ENCODE data around the gene BGN.

Gene BGN

DNA sequence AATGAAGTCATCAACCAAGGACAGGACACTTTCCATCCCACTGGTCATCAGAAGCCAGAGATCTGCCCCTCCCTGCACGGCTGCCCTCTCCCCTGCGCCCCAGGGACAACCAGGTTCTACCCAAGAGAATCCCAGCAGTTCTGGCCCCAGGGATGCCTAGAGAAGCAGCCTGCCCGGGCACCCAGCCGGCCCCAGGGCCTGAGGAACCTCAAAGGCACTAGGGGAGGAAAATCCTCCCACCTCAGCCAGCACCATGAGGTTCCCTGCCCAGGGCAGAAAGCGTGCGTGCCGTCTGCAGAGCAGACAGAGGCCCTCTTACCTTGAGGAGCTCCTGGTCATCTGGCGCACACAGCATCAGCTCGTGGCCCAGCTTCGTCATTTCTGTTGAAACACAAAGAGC lies 32.5 kb upstream of the BGN start:
- no peak for DNase-seq

GRCh38 chrX:153463031-153463430 lies 31.7 kb upstream of the BGN start:
- no peak for DNase-seq

DNA sequence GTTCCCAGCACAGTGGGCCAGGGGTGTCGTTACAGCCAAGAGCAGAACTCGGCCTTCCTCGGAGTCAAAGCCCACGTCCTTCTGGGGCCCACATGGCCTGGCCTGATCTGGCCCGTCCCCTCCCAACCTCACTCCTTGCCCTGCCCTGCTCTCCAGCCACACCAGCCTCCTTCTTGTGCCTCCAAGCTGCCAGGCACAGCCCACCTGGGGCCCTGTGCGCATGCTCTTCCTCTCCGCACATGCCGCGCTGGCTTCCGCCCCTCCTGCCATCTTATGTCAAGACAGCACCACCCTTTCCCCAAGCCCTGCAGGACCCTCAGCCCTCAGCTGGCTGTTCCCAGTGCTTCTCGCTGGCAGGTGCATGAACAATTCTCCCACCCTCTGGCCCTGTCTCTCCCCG lies 31.2 kb upstream of the BGN start:
- DNase-seq: no peak

GRCh38 chrX:153464116-153464515 lies 30.7 kb upstream of the BGN start:
- no peak for DNase-seq

- DNase-seq: no peak
Observed at GRCh38 chrX:153465691-153466380, 28.9 kb upstream of the BGN start.

GRCh38 chrX:153468008-153468580 lies 26.7 kb upstream of the BGN start:
- no peak for DNase-seq

GRCh38 chrX:153469811-153470410 lies 24.9 kb upstream of the BGN start:
- DNase-seq: no peak

GRCh38 chrX:153470411-153471363 lies 24.1 kb upstream of the BGN start, which contains the start of gene HAUS7:
HAUS7 (minus strand) TSS chrX:153470576; CDS start chrX:153470557, 19 bp downstream.
- peak; percentile 72 for DNase-seq

- DNase-seq: no peak
Observed at GRCh38 chrX:153471663-153472280, 23.0 kb upstream of the BGN start.

DNA sequence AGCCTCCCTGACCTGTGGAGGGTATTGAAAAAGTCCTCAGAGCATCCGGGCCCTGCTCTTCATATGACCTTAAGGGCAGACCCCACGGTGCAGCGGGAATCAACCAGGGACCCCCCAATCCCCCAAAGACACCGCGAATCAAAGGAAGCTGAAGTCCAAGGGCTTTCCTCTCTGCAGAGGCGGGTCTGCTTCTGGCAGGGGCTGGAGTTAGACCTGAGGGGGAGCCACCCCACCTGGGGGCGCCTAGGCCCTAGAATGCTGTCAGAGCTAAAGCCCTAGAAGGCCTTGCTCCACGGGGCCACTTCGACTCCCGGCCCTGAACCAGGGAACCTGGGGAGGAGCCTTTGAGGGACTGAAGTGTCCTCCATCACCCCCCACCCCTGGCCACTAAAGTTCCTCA lies 21.7 kb upstream of the BGN start:
- DNase-seq: no peak

DNA sequence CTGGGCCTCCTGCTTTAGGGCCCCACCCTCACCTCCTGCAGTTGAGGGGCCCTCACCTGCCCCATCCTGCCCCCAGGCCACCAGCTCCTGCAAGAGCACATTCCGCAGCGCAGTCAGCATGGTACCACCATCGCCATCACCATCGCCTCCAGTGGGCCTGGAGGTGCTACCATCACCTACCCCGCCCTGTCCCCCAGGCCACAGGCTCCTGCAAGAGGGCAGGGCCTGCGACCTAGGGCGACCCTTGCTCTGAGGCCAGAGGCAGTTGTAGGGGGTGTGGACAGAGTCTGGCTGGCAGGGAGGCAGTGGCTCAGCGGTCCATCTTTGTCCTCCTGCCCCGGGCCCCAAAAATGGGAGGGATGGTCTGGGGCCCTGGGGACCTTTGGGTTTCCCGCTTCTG lies 20.5 kb upstream of the BGN start:
- no peak for DNase-seq

DNA sequence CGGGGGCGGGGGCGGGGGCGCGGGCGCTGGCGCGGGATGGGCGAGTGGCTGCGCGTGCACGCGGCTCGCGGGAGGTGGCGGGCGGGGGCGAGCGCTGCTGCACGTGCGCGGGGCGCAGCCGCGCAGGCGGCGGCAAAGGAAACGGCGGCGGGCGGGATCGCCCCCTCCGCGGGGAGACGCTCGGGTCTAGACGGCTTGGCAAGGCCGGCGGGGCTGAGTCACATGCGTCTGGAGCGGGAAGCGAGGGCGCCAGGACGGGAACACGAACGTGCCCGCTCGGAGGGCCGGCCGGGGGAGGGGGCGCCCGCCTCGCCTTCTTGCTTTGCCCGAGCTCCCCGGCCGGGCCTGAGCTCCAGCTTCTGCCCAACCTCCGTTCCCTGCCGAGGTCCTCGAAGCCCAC lies 20.1 kb upstream of the BGN start:
- DNase-seq: no peak

- DNase-seq: no peak
Observed at GRCh38 chrX:153475271-153475670, 19.5 kb upstream of the BGN start.

- DNase-seq: no peak
Observed at GRCh38 chrX:153475751-153476281, 19.0 kb upstream of the BGN start.

DNA sequence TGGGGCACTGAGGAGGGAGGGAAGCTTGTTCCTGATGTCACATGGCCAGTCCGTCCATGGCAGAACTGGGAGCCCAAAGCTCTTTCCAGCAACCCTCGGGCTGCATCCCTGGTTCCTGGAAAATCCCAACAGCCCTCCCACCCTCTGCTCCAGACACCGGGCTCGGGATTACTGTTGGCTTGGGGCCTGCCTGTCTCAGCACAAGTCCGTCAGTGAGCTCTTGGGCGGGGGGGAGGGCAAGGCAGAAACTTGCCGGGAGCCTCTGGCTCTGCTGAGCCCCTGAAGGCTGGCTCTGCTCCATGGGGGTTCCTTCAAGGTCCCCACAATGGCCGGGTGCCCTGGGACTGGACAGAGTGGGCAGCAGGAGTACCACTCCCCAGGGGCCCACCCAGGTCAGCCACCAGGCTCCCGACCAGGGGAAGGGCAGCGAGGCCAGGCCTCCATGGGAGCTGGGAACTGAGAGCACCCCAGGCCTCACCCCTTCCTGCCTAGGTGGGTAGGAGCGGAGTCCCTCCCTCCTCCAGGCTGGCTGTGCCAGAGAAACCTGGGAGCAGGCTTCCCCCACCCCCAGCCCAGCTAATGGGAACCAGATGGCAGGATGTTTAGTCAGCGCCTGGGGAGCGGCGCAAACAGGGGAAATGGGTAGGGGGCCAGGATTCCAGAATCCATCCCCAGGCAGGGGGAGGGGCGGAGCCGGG lies 18.0 kb upstream of the BGN start:
- DNase-seq: no peak

DNA sequence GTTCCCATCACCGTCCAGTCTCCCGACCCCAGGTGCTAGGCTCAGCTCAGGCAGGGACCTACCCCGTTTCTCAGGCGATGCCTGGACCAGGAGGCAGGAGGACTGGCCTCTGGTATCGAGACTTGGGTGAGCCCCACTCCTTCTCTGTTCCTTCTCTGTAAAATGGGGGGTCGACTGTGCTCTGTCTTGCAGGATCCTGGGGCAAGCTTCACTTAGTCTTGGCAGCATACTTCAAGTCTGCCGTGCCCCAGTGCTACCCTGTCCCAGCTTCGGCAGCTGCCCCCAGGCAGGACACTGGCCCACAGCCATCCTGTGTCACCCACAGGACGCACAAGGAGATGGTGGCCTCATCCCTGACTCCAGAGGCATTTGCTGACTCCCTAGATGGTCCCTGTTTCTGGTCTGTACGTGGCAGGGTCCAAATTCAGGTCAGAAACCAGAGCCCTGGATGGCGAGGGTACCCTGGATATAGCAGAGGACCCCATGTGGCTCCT lies 17.4 kb upstream of the BGN start:
- no peak for DNase-seq

GRCh38 chrX:153477901-153478300 lies 16.9 kb upstream of the BGN start:
- no peak for DNase-seq

- no peak for DNase-seq
Observed at GRCh38 chrX:153478746-153479145, 16.0 kb upstream of the BGN start.

DNA sequence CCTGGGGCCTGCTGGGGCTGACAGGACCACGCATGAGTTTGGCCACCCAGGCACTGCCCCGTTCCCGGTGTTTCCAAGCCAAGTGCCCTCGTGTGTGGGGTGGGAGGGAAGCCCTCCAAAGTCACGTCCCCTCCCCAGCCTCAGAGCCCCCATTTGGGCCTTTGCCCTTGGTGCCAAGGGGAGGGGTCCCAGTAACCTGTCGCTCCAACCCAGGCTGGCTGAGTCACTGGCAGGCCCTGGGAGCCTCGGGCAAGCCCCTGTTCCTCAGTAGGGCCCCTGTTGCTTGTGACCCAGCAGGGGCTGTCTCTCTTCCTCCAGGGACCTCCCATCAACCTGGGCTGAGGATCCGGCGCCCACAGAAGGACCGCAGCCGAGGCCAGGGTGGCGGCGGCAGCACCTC lies 13.7 kb upstream of the BGN start:
- no peak for DNase-seq

GRCh38 chrX:153482376-153483015 lies 12.3 kb upstream of the BGN start:
- no peak for DNase-seq

DNA sequence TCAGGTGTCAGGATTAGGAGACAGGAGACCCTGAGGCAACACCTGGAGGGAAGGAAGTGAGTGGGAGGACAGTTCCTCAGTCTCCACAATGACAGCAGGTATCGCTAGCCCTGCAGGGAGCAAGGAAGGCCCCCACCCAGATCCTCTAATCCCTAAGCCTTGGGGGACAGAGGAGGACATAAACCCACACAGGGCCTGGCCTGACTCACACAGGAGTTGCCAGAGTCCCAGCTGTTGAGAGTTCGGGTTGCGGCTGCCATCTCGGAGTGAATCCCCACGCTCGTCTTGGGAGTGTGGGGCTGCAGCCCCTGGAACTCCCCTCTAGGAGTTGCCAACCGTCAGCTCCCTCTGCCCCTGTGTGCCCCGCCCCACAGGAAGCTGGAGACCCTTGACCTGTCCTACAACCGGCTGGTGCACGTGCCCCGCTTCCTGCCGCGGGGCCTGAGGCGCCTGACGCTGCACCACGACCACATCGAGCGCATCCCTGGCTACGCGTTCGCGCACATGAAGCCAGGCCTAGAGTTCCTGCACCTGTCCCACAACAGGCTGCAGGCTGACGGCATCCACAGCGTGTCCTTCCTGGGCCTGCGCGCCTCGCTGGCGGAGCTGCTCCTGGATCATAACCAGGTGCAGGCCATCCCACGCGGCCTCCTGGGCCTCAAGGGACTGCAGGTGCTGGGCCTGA lies 9.2 kb upstream of the BGN start:
- no peak for DNase-seq

Data from T1000 (cell line).